GM20431 (cell line): ENCODE data around the gene CSGALNACT2.
"Not testable (repeated sequence)": the region's sequence is repeated elsewhere in the genome, so short reads cannot be mapped to it uniquely, and the experiment has no call there.

Experiments
- in situ Hi-C: fragments of 300-500 bp; cut with MseI, MboI; formaldehyde crosslinking; loops from one replicate; pipeline ENCODE4 v1.15.0; 2020; ENCODE audit warnings: low sequenced_read_pairs; ENCODE audit not compliant: unreplicated experiment

Gene CSGALNACT2

DNA sequence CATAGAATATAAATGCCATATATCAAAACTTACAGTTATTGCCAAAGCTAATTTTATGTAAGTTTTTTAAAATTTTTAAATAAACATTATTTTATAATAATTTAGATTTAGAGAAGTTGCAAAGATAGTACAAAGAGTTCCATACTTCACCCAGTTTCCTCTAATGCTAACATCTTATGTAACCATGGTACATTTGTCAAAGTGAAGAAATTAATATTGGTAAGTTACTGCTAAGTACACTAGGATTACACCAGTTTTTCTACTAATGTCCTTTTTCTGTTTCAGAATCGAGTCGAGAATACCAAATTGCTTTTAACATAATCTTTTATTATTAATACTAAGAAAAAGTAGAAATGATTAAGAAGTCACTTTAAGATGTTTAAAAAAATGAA, 29.2 kb downstream of the CSGALNACT2 start:
- in situ Hi-C loops = no loop called here

DNA sequence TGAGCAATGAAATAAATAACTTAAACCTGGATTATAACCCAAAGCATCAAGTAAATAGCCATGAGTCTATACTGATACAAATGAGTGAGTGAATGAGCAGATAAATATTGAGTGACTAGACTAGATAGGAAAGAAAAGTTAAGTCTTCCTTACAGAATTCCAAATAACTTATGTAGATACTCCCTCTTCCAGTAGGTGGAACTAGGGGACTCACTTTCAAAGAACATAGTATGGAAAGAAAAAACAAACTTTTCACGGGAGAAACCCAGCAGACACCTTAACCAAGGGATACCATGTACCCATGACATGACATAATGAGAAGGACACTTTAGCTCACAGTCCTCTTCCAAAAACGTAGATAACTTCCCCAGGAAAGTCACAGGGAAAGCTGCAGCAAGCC, 32.2 kb downstream of the CSGALNACT2 start:
- in situ Hi-C loops = no loop called here

DNA sequence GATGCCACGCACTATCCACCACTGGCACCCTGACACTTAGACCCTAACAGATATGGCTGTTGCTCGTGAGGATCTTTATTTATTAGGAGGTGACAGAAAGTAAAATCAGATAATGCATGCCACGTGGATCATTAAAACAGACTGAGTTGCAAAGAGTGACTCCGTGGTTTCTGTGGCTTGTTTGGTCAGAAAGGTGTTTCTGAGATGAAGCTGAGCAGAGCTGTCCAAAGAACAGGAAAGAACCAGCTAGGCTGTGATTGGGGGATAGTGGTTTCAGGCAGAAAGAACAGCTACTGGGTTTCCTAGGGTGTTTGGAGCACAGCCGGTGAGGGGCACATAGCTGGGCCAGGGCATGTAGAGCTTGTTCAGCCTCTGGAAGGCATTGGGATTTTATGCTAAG, 34.4 kb downstream of the CSGALNACT2 start:
- in situ Hi-C loops = no loop called here

DNA sequence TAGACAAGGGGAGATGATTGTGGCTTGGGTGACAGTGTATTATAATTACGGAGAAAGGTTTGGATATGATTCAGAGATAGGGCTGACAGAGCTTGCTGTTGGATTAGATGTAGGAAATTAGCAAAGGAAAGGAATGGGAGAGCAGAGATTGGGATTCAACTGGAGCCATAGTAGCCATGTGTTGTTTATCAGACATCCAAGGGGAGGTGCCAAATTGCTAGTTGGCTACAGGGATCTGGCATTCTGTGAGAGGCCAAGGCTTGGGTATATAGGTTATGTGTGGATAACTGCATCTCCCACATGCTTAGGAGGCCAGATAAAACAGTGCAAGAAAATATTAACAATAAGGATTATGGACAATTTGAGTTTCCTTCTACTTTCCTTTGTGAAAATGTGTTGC, 34.9 kb downstream of the CSGALNACT2 start:
- in situ Hi-C loops = no loop called here

DNA sequence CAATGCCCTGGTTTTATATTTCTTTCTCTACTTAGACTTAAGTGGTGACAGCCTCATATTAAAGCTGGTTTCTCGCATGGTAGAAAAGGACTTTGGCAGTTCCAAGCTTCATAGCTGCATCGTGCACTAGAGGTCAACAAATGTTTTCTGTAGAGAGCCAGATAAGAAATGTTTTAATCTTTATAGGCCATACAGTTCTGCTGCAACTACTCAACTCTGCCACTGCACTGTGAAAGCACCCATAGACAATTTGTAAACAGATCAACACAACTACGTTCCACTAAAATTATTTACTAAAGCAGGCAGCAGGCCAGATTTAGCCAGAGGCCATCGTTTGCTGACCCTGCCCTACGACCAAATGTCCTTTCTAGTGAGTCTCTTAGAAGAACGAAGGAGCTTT, 36.7 kb downstream of the CSGALNACT2 start:
- in situ Hi-C loops = no loop called here

DNA sequence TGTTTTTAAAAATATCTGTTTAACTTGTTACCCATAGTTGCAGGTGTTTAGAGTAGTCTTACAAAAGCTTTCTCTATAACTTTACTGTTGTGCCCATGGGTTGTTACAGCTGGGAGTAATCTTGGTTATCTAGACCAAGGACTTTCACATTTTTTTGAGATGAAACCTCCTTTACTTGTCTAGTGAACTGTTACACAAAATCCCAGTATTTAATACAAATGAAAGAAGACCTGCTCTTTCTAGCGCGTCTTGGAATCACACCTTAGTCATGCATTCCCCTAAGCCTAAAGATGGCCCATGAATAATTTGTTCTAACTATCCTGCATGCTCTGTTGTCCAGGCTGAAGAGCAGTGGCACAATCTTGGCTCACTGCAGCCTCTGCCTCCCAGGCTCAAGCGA, 38.0 kb downstream of the CSGALNACT2 start:
- in situ Hi-C loops = no loop called here

DNA sequence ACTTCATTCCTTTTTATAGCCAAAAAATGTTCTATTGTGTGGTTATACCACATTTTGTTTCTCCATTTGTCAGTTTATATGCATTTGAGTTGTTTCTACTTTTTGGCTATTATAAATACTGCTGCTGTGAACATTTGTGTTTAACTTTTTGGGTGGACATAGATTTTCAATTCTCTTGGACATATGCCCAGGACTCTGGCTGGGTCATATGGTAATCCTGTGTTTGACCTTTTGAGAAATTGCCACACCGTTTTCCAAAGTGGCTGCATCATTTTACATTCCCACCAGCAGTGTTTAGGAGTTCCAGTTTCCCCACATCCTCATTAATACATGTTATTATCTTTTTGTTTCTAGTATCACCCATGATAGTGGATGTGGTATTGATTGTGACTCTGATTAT, 39.4 kb downstream of the CSGALNACT2 start:
- in situ Hi-C loops = no loop called here

DNA sequence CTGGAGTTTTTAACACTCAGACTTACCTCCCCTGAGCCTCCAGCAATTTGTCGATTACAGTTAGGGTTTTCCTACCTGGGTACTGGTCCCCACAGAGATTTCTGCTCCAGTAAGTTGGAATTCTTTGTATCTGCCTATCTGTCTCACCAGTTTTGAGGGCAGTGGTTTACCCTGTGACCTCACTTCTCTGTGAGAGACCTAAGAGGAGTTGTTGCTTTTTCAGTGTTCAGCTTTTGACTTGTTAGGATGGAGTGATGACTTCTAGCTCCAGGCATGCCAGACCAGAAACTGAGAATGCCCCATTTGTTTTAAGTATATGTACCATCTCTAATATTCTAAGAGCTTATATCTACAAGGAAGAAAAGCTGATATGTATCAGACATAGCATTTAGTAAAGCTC, 42.9 kb downstream of the CSGALNACT2 start:
- in situ Hi-C loops = no loop called here

DNA sequence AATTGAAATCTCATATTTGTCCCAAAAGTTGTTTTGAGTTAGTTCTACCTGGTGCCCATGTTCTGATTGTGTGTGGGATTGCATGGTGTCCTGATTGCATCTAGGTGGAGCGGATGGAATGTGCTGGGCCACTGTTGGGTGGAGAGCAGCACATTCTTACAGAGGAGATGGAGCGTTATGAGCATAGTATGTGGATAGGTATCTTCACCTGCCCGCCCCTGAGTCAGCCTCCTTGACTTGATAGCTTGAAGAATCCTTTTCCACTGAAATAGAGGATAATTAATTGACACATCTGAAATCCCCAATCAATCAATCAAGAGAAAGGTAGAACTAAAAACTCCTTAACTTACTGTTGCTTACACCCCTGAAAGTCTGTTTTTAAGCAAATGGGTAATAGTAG, 45.5 kb downstream of the CSGALNACT2 start:
- in situ Hi-C loops = not testable (repeated sequence)

DNA sequence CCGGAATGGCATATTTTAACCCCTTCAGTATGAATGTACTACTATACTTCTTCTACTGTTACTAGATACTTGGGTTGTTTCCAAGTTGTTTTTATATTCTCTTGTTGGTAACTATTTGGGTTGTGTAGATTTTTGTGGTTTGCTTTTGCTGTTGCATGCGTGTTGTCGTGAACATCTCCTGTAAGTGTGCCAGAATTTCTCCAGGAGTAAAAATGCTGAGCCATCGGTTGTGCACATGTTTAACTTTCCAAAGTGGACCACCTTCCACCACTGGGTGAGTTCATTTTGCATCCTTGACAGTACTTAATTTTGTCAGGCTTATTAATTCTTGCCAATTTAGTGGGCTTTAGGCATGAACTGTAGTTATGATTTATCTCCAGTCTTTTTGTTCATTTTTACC, 47.9 kb downstream of the CSGALNACT2 start:
- in situ Hi-C loops = no loop called here

DNA sequence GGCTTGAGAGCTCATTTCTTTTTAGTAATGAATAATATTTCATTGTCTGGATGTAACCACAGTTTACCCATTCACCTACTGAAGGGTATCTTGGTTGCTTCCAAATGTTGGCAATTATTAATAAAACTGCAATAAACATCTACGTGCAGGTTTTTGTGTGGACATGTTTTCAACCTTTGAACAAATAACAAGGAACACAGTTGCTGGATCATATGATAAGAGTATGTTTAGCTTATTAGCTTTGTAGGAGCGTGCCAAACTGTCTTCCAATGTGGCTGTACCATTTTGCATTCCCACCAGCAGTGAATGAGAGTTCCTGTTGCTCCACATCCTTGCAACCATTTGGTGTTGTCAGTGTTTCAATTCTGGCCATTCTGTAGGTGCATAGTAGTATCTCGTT, 49.0 kb downstream of the CSGALNACT2 start:
- in situ Hi-C loops = no loop called here

DNA sequence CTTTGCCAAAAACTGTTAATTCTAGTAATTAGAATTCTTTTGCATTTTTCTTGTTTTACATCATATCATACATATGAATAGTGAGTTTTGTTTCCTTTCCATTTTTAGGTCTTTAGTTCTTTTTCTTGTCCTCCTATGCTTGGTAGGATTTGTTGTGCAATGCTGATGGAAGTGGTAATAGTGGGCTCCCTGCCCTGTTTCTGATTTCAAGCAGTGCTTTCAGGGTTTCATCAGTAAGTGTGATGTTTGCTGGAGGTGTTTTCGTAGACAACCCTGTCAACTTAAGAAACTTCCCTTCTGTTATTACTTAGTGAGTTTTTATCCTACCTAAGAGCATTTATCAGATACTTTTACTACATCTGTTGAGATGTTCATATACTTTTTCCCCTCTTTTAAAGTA, 50.5 kb downstream of the CSGALNACT2 start:
- in situ Hi-C loops = no loop called here

DNA sequence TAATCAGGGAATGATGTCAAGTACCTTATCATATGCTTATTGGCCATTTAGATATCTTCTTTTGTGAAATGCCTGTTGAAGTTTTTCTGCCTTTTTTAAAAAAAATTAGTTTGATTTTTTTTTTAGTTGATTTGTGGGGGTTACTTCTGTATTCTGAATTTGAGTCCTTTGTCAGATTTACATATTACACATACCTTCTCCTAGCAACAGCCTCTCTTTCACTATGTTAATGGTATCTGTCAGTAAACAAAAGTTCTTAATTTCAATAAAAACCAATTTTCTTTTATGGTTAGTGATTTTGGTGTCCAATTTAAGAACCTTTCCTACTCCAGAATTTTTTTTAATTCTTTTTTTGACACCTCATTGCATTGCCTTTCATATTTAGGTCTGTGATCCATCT, 52.0 kb downstream of the CSGALNACT2 start:
- in situ Hi-C loops = no loop called here

DNA sequence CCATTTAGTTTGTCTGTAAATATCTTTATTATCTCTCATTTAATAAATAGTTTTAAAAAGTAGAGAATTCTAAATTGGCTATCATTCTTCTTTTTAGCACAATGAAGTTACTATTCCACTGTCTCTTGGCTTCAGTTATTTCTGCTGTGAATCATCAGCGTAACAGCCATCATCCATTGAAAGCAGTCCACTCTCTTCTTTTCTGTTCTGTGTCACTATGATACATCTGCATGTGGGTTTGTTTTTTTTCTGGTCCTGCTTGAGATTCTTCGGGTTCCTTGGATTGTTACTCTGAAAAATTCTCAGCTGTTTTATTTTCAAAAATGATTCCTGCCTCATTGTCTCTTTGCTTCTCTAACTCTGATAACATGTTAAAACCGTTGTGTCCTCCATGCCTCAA, 52.5 kb downstream of the CSGALNACT2 start:
- in situ Hi-C loops = no loop called here

DNA sequence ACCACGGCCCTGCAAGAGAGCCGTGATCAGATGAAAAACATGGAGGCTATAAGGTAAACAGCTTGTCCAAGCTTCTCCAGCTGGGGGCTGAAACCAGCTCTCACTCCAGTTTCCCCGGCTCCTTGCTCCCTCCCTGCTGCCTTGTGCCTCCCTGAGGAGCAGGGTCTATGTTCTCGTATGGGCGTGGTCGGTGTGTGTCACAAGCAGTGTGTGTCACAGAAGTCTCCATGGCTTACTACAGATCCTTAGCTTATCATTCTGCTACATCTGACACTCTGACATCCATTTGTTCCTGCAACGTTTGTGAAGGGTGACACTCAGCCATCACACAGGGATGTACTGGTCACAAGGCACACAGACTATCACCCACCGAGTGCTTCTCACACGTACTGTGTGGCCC, 54.6 kb downstream of the CSGALNACT2 start:
- in situ Hi-C loops = no loop called here

DNA sequence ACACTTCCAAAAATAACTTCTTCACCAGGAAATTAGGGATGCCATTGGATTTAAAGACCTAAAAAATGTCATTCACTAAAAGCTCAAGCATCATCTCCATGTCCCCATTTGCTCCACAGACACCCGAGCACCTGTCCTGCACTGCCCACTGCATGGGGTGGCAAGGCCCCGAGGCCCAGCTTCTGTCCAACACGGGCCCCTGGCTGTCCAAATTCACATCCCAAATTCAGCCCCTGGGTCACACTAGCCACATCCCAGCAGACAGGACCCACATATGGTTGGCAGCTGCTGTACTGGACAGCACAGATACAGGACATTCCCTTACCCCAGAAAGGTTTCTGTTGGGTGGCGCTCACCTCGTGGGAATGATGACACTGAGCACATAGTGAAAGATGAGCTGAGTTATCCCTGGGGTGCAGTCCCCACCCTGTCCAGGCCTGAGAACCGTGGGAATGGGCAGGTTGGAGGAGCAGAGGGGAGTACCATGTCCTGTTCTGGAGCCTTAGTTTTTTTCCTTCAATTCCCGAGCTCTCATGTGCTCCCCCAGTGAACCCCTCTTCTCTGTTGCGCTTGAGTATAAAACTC, 55.3 kb downstream of the CSGALNACT2 start:
- in situ Hi-C loops = no loop called here

DNA sequence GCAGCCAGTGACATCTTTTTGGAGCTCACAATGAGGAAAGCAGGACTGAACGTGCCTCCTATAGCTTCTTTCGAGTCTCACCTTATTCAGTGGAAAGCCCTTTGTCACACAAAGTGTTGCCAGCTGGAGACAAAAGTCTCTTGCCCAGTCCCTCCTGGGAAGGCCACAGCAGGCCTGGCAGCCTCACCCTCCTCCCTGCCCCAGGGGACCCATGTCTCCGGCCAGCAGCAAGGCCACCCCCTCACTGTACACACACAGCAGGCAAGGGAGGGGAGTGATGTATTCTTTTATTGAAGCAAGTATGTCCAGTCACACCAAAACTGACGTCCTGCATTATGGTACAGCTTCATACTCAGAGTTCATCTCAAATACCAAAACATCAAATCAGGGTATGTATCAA, 56.0 kb downstream of the CSGALNACT2 start:
- in situ Hi-C loops = no loop called here

DNA sequence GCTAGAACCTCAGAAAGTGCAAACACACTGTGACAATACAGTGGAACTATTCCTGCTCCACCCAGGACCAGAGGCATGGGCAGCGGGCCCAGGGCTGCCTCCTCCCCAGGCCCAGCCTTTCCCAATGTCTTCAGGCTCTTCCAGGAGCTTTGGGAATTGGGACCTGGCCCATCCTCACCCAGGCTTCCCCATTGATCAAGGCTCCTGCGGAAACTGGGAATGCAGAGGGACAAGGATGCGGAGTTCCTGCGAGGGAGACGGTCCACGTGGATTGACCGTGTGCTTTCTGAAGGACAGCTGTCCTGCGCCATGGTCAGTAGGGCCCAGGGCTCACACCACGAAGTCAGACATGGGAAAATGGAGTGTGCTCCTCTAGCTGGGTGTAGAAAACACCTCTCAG, 56.6 kb downstream of the CSGALNACT2 start:
- in situ Hi-C loops = no loop called here

DNA sequence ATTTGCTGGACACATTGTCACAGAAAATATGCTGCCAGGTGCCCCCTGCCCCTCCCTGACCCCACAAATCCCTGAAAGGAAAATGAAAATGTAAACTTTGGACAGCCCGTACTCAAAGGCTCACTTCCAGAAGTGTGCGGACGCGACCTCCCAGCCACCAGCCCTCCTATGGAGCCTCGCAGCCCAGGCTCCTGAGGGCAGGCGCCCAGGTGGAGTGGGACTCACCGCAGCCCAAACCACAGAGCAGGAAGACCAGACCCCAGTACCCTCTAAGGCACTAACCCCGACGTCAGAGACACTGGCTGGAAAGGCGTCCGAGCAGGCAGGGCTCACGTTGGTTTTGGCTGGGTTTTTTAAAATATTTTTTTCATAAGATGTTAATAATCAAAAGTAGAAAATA, 57.3 kb downstream of the CSGALNACT2 start:
- in situ Hi-C loops = no loop called here

DNA sequence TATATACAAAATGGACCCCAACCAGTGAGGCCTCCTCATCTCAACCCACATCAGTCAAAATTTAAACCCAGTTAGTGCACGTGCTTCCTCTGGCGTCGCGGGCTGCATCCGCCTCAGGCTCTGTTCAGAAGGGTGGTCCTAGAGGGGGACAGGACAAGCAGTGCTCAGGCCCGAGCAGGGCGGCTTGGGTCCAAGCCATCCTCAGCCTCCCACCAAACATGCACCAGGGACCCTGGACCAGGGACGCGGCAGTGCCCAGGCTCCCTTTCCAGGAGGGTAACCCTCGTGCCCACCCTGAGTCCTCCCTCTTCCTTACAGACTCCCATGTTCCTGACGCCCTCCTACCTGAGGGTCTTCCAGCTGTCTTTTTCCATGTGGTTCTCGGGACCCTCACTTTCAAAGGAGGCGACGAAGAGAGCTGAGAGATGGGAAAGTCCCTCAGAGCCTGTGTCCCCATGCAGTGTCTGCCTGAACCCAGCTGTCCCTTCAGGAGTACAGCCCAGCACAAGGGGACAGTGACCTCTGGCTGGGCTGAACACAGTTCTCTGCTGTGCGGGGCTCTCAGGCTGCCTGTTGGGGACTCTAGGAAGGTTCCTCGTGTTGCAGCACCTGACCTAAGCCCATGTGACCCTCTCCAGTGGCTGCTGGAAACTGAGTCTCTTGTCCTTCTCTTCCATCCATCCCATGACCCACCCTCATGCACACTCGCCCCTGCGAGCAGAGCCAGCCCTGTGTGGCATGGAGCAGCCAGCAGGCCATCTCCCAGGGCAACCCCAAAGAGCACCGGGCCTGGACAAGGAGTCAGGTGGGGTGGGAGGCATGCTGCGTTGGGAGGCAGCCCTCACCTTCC, 58.1 kb downstream of the CSGALNACT2 start:
- in situ Hi-C loops = no loop called here

DNA sequence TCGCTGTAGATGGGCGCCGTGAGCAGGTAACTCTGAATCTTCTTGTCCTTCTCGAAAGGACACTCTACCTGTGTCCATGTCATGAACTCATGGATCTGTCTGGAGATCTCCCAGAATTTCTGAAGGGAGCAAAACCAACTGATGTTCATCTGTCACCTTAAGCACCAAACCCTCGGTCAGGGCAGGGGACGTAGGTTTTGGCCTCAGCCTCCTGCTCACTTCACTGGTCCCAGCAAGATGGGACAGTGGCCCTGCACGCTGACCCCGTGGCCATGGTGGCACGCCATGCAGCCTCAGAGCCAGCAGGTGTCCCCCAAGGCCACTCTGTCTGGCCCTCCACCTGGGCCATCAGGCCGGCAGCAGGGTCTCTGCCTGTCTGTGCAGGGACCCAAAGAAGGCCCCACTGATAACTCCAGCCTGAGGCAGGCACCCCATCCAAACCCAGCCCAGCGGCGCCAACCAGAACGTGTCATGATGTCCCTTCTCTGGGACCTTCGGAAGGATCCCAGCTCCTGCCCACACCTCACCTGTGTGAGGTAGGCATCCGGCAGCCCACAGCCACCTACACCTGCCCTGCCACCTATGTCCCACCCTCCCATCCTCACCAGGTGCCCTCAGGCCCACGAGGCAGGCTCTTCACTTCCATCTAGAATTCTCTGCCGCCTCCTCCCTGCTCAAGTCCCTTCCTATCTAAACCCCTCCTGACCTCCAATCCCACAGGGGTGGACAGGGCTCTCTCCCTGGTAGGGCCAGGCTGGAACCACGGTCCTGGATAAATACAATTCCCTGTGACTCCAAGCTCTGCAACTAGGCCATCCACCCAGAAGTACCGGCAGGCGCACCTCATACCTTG, 59.0 kb downstream of the CSGALNACT2 start:
- in situ Hi-C loops = no loop called here
